Hepatic stellate cell (primary cell): Measurements from ENCODE around the gene CALY.

Experiments
- DNase-seq: peaks from one replicate; pipeline ENCODE4 v3.0.0; 2011; ENCODE audit warnings: low spot score

Gene CALY

DNA sequence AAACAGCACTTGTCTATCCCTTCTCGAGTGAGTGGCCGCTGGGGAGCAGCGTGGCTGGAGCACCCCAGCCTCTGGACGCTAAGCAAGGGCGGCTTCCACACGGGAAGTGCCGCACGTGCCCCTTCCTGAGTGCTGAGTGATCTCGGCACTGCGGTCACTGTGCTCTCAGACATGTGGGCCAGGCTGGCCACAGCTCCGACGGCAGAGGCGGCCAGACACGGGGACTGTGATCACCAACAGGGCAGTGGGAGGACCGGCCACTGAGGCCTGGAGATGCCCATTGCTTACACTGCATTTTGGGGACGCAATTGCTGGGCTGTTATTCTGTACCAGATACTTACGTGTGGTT is 29.4 kb upstream of the CALY start:
- no peak for DNase-seq

DNA sequence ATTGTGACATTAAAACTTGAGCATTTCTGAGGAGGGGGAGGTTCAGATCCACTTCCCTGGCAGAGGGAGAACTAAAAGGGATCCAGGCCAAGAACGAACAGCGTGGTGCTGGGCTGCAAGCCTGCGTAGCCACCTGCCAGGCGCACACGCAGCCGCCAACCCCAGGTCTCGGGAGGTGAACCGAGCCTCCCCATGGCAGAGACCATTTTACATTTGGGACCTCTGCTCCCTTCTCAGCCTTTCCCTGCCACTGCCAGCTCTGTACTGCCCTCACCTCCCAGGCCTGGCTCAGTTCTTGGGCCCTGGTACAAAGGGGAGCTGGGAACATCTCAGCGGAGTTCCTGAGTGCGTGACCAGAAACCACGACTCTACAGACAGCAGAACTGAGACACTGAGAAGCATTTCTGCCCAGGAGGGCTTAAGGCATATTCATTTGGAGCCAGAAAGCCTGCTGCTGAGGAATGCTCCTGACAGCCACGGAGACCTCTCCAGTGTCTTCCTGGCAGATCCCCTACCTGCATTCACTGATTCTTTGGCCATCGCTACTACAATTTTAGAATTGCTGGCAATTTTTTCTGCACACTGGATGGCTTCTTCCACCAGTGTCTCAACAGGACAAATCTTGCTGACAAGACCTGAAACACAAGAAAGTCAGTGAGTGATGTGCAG is 28.9 kb upstream of the CALY start:
- no peak for DNase-seq

DNA sequence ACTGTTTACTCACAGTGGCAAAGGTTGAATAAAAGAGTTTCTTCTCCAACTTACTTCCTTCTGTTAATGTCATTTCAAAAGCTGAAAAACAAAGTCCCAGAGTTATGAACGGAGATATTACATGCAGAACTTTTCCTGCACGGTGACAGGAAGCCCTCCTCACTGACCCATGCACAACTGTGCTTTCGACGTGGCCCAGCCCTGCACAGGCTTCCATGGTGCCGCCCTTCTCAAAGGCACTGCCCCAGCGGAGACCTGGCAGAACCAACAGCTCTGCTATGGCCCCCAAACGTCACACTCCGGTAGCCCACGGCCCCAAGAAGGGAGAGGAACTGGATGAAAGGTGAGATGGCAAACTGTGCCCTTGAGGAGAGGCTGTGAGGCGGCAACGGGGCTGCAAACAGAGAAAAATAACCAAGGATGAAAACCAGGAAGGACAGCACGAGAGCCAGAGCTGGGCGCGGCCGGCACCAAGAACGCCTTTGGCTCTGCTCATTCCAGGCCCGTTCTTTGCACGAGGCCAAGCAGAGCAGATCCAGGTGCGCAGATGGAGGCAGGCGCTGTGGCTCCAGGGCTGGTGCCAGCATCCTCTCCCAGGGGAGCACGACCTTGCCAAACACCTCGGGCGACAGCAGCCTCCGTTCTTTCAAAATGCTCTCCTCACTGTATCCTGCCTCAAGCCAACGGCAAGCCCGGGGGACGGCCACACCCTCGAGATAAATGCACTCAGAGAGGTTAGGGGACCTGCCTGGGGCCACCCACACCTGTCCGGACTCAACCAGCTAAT is 28.1 kb upstream of the CALY start:
- no peak for DNase-seq

DNA sequence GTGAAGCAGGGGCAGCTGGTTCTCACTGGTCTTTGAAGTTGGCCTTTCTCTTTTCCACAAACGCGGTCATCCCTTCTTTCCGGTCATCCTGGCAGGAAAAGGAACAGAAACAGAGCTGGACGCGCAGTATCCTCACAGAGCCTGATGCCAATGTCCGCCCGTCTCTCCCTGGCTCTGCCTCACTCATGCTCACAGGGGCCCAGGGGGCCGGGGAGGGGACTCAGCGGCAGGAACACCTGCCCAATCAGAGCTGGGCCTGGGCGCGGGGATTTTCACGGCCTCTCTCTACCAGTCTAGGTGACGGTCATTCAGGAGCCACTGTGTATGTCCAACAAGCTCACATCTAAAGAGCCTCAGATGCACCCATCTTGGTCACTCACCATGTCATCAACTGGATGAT is 26.1 kb upstream of the CALY start:
- no peak for DNase-seq

DNA sequence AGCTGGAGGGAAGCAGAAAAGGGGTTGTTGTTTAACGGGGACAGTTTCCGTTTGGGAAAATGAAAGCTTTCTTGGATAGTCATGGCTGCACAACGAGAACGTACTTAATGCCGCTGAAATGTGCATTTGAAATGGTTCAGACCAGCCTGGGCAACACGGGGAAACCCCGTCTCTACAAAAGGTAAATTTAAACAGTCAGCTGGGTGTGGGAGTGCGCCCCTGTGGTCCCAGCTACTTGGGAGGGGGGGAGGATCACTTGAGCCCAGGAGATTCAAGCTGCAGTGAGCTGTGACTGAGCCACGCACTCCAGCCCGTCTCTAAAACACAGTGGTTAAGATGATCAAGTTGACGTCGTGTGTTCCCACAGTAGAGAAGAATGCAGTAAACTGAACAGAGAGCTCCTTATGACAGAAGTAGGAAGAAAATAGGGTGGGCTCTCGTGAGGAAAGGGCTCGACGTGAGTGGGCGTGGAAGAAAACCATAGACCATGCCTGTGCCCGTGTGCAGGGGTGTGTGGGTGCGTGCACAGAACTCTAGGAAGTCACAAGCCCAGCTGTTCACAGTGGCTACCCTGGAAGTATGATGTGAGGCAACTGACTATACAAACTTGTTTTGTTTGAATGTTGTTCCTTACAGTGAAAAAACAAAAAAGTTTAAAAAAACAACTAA is 25.2 kb upstream of the CALY start:
- no peak for DNase-seq

DNA sequence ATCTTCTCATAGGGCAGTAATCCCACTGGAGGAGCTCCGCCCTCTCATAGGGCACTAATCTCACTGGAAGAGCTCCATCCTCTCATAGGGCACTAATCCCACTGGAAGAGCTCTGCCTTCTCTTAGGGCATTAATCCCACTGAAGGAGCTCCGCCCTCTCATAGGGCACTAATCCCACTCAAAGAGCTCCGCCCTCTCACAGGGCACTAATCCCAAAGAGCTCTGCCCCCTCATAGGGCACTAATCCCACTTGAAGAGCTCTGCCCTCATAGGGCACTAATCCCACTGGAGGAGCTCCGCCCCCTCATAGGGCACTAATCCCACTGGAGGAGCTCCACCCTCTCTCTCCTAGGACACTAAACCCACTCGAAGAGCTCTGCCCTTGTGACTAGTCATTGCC is 24.5 kb upstream of the CALY start:
- DNase-seq, result no peak

DNA sequence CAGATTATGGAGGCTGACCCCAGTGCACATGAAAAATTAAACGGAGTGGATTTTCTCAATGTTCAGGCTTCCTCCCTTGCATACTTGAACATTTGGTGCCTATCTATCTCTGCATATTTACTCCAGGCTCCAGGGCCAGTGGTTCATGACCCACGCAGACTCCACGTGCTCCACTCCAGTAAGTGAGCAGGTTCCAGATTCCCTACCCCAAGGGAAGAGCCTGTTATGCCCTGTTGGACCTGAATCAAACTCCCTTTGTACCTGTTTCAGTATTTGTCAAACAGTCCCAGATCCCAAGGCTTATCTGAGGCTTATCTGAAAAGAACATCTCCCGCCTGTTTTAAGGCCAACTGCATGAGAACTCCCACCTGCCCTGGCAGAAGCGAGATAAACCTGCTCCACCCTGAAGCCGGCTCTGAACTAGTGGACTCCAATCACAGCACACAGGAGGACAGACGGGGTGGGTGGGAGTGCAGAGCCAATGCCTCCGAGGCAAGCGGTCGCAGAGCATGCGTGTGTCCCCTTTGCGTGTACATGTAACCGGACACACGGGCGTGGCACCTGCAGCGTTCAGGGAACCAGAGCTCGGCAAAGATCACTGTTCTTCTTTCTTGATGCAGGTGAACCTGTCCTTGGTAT is 23.4 kb upstream of the CALY start:
- DNase-seq, result no peak

DNA sequence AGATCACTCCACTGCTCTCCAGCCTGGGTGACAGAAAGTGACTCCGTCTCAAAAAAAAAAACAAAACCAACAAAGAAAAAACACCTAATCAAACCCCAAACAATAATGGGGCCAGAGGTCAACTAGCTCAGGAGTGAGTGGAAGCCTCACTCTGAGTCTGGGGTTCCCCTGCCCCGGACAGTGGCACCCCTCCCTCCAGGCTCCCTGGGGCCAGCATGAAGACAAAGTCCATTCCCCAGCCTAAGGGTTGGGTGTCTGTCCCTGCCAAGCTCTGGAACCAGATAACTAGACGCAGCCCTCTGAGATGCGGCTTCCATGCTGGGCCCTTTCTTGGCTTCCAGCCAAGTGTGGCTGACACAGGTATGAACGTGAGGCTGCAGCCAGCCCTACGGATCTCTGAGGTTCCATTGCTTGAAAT is 22.9 kb upstream of the CALY start:
- DNase-seq, result no peak

DNA sequence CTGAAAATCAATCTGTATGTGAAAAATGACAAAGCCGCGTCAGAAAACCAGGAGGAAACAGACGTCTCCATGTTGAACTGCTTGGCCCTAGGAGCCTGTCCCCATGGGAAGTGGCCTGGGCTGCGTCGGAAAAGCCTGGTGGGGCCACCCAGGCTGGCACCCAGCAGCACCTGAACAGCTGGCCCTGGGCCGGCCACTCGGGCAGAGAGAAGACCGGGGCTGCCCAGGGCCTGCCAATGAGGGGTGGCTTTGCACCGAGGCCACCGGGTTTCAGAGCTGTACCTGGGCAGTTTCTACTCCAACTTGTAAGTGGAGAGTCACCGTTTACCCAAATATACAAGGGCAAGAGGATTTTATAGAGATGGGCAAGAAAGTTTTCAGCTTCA is 22.2 kb upstream of the CALY start:
- DNase-seq, result no peak

DNA sequence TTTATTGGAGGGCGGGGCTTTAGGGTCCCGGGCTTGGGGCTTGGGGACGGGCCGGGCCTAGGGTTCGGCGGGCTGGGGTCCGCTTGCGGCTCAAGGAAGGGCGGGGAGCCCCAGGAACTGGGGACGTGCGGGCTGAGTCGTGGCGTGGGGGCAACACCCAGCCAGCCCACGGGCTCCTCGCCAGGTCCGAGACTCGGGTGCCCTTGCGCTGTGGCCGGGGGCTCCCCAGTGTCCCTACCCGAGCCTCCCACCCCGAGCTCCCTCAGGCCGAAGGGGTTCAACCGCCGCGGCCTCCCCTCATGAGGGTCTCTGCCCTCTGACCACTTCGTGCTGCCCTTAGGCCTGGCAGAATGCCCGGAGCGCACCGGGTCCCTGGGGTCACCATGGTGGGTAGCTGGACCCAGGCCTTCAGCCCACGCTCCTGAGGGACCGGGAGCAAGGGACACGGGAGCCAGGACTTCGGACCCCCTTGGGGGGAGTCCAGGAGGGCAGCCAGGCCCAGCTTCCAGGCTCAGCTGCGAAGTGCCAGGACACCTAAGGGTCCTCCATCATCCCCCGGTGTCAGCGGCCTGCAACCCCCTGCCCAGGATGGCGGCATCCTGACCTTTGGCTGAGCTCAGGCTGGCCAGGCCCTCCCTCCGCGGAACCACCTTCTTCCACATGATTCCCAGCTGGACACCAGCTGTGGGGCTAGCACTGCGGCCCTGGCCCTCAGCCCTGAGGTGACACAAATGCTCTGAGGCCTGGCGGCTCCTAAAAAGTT is 21.6 kb upstream of the CALY start:
- DNase-seq, result no peak

DNA sequence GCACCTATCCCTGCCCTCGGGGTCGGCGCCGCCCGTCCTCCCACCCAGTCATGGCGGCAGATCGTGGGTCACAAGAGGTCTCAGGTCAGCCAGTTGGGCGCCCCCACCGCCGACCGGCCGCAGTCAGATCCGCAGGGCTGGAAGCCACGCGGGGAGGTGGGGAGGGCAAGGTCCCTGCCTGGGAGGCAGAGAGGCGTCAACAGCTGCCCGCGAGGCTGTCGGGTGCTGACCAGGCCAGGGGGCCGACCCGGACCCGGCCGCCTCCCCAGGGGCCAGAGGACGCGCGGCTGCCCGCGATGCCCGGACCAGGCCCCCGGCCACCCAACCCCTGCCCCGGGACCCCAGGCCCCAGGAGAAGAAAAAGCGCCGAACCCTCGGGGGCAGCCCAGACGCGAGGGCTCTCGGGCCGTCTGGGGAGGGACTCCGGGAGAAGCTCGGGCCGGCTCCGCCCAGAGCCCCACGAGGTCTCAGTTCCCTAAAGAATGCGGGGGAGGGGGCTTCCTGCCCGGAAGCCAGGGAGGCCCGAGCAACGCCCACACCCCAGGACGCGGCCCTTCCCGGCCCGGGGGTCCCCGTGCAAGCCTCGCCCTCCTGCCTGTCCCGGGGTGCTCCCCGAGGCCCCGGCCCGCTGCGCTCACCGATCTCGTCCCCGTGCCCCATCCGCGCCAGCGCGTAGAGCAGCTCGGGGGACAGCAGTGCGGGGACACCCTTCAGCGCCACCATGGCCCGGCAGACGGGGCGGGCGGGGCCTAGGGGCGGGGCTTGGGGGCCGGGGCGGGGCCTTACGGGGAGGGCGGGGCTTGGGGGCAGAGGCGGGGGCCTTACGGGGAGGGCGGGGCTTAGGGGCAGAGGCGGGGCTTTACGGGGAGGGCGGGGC is 20.8 kb upstream of the CALY start, which contains the start of gene FUOM:
TSS of gene FUOM (minus strand) at position 735 of the 877 bp plus-strand sequence. CDS start at position 723, 12 bp downstream.
- peak; percentile 85 for DNase-seq

DNA sequence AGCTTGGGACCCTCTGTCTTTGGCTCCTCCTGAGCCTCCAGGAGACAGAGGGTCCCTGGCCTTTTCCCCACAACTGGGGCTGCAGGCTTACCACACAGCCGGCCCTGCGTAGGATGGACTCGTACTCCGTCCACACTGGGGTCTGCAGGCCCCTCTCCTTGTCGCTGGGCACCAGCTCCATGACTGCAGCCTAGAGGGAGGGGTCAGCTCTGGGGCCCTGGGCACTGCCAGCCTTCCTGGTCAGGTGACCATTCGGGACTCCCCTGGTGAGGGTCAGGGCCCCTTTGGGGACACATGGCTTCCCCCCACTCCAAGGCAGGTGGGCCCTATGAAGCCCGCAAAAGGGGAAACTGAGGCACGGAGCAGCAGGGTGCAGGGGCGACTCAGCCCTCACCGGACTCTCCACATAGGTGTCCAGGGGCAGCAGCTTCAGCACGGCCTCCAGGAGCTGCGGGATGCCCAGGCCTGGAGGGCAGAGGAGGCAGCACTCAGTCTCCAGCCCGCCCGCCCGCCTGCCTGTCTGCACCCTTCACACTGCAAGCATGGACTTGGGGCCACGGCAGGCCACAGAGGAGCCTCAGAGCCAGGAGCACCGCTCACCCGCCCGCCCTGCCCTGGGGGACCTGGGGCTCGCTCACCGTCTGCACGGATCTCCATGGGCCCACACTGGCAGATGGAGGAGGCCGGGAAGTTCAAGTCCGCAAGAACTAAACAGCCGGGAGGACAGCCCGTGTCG is 20.0 kb upstream of the CALY start:
- no peak for DNase-seq

DNA sequence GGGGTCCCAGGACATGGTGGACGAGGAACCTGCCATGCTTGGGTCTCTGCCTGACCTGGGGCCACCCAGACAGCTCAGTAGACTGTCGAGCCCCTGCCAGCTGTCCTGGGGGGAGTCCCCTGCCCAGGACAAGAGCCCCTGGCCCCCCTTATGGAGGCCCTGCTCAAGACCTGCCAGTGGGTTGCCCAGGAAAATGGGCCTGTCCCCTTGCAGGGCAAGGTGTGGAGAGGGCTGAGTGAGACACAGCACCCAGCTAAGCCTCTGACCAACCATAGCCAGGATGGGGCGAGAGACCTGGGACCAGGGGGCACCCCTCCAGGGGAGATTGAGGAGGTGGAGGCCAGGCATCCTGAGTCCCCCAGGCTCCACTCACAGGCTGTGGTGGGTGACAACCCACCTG is 19.3 kb upstream of the CALY start:
- no peak for DNase-seq

DNA sequence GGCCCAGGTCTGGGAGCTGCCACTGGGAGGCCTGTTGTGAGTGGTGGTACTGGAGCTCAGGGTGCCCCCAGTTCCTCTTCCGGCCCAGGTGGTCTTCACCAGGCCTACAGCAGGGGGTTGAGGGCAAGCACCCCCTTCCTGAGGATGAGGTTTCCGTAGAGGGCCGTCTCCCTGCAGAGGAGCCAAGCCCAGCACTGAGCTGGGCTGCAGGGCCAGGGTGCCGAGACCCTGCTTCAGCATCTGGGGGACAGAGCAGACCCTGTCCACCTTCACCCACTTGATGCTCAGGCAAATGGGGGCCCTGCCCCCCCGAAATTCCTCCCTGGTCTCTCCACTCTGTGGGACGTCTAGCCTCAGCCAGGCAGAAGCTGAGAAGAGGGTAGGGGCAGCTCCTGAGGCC is 18.6 kb upstream of the CALY start:
- no peak for DNase-seq

DNA sequence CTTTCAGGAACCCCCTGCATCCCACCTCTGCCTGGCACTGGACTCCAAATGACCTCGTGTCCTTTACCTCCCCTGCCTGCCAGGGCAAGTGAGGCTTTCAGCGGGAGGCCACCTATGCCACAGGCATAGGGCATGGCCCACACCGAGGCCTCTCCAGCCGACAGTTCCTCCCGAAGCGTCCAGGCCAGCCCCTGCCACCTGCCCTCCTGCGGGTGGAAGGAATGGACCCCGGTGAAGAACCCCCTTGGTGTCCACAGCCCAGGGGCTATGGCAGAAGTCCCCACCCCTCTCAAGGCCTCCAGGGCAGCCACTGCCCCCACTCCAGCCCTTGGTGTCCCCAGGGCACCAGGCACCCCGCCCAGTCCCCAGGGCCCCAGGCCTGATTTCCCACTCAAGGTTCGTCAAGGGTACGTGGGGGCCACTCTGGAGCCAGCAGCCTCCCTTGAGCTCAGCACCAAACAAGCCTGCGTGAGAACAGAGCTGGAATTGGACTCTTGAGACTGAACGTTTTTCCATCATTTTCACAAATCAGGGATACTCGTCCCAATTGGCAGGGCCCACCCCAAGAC is 18.1 kb upstream of the CALY start:
- no peak for DNase-seq

DNA sequence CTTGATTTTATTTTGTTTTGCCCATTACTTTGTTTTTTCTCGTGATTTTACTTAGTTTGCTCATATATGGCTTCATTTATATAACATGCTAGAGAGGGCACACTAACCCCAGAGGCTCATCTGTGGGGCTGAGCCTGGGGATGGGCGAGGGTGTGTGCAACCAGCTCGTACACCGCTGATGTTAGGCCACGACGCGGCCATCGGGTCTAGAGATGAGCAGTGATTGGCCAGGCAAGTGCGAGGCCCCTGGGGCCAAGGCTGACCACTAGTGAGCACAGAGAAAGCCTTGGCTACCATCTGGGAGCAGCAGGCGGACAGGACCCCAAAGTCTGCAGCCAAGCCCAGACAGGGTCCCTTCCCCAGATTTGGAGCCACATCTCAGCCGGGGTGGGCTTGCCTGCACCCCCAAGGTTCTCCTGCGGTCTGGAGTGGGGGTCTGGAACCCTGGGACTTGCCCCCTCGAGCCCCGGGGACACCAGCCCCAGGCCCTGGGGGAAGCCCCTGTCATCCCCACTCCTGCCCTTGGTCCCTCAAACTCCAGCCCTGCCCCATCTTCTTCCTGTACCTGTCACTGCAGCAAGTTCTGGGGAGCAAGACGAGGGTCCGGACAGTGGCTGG is 17.4 kb upstream of the CALY start:
- no peak for DNase-seq

DNA sequence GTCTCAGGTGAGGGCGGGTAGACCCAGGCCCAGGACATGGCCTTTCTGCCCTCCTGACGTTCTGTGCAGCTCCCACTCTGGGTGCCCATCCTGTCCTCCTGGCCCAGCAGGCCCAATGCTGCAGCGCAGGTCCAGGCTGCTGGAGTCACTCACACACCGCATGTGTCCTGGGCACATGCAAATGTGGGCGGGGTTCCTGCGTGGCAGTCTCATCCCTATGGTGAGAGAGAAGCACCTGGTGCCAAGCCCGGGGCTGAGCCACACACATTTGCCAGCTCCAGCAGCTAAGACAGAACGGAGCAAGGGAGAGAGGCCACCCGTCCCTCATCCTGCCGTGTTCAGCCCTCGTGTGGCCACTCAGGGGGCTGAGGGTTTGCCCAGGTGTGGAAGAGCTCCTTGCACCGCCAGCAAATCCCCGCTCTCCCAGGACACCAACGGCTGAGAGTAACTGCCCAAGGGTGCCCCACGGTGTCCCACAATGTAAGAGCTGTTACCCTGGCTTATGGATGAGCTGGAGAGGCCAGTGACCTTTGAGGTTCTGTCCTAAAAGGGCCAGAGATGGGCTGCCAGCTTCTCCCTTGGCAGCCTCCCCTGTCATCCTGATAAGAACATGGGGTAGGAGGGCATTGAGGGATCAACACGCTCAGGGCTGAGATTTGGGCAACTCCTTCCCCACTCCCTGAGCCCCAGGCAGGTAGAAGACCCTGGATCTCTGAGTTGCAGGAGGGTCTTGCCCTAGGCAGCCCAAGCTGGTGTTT is 16.7 kb upstream of the CALY start:
- DNase-seq, result no peak

DNA sequence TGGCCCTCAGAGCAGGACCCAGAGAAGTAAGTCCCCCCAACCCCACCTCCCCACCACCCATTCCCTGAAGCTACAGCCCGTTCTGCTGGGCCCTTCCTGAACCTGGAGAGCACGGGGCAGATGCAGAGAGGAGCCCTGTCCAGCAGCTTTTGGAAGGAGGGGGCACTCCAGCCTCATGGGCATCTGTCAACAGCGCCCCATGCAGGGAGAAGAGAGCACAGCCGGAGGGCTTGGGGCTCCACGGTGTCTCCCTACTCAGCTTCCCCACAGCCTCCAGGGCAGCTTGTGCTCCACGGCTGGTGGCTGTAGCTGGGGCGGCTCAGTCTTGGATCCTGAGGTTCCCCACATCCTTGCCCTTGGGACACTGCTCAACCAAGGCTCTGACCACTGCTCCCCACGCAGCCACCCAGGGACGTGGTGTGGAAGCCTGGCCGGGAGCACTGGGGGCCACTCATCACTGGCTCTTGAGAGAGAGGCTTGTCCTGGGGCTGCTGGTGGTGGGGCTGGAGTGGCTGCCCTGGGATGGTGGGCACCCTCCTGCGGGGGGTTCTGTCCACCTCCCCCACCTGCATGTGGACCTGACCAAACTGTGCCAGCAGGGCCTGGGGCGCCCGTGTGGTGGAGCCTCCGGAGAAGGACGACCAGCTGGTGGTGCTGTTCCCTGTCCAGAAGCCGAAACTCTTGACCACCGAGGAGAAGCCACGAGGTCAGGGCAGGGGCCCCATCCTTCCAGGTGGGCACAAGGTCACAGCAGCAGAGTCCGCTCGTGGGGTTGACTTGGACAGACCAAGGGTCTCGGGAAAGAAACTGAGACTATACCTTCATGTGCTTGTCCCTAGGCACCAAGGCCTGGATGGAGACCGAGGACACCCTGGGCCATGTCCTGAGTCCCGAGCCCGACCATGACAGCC is 15.0 kb upstream of the CALY start:
- DNase-seq, result no peak
